H1 (cell line): ENCODE data around the gene PCYT2.

ENCODE experiments used
- BRCA1 ChIP-seq: IDR thresholded peaks from 2 replicates; pipeline ENCODE4 v1.6.1; 2012; ENCODE audit warnings: low read depth, low read length, improper control_type of control experiment
- CREB1 ChIP-seq: IDR thresholded peaks from 2 replicates; pipeline ENCODE4 v1.6.1; 2012; ENCODE audit warnings: inconsistent platforms
- EP300 ChIP-seq, 2 experiments: IDR thresholded peaks; 1 replicate in 1 of 2; 2 replicates in 1 of 2; pipeline ENCODE4 v1.6.1; 2011 to 2012; ENCODE audit warnings: low read depth in 2 of 2, low read length in 2 of 2, mild to moderate bottlenecking in 2 of 2, borderline replicate concordance in 1 of 2, inconsistent platforms in 1 of 2, moderate library complexity in 1 of 2
- MAX ChIP-seq: IDR thresholded peaks from 2 replicates; pipeline ENCODE4 v1.6.1; 2012; ENCODE audit warnings: inconsistent platforms
- POLR2A ChIP-seq, 2 experiments: IDR thresholded peaks; 1 replicate in 1 of 2; 2 replicates in 1 of 2; pipeline ENCODE4 v1.6.1; 2011; ENCODE audit warnings: low read depth in 2 of 2, low read length in 2 of 2, mild to moderate bottlenecking in 2 of 2; ENCODE audit errors: control extremely low read depth in 1 of 2
- POLR2AphosphoS5 ChIP-seq: IDR thresholded peaks from 2 replicates; pipeline ENCODE4 v1.6.1; 2011; ENCODE audit warnings: low read depth, low read length
- TCF12 ChIP-seq: IDR thresholded peaks from 2 replicates; pipeline ENCODE4 v1.6.1; 2011; ENCODE audit warnings: low read depth, mild to moderate bottlenecking, low read length

GRCh38 chr17:81901167-81902022 lies 9.8 kb downstream of the PCYT2 start:
- TF ChIP-seq POLR2A (IDR thresholded peaks at IDR 0.05; ENCODE audit: control extremely low read depth in 1 of 2, low read depth in 2 of 2, low read length in 2 of 2) (no peak), CREB1 (no peak), BRCA1 (no peak), EP300 (IDR thresholded peaks at IDR 0.05; ENCODE audit: borderline replicate concordance in 1 of 2, low read depth in 2 of 2, low read length in 2 of 2) (no peak), TCF12 (no peak), POLR2AphosphoS5 (no peak), MAX (no peak)
